Erythroblast (primary cell): ENCODE results near the gene HBZ.

Experiments
- DNase-seq, 2 experiments: peaks; one replicate each; lab custom pipeline; 2025; lab: John Stamatoyannopoulos, UW
- GATA1 ChIP-seq: IDR thresholded peaks from 2 replicates; pipeline ENCODE4 v1.6.1; 2011; ENCODE audit warnings: low read depth, mild to moderate bottlenecking, control low read depth, low read length, moderate library complexity
- POLR2A ChIP-seq: IDR thresholded peaks from 2 replicates; pipeline ENCODE4 v1.6.1; 2011; ENCODE audit warnings: mild to moderate bottlenecking, low read length

HBZ gene

GRCh38 chr16:152141-153128, at the start of gene HBZ:
HBZ (plus strand) TSS chr16:152644; CDS start chr16:152910, 266 bp downstream.
- DNase-seq = peak; percentile 54 to 70
- no peak for TF ChIP-seq POLR2A
- TF ChIP-seq GATA1 = no peak

- TF ChIP-seq GATA1 (no peak), POLR2A (no peak)
- DNase-seq = peak in 1 of 2 experiments; percentile 50
These were observed 48.1 kb upstream of the HBZ start for GRCh38 chr16:104355-104754.

- peak; percentile 85 for TF ChIP-seq POLR2A
- TF ChIP-seq GATA1 = no peak
- DNase-seq = peak; percentile 95 to 97
These were observed 47.5 kb upstream of the HBZ start for GRCh38 chr16:104928-105327.

GRCh38 chr16:105521-105920, 46.9 kb upstream of the HBZ start:
- DNase-seq = peak; percentile 38 to 61

GRCh38 chr16:106623-107324, 45.7 kb upstream of the HBZ start:
- TF ChIP-seq POLR2A = no peak
- TF ChIP-seq GATA1 = no peak
- peak; percentile 92 to 93 for DNase-seq

More at GRCh38 chr16:105521-105920, 46.9 kb upstream of the HBZ start:
- TF ChIP-seq POLR2A = no peak
- TF ChIP-seq GATA1 = no peak

- no peak for DNase-seq
- TF ChIP-seq GATA1 = no peak
- TF ChIP-seq POLR2A = no peak
These were observed 40.1 kb upstream of the HBZ start for GRCh38 chr16:112153-112840.

- TF ChIP-seq POLR2A (no peak), GATA1 (no peak)
- no peak for DNase-seq
These were observed 38.1 kb upstream of the HBZ start for GRCh38 chr16:114327-114726.

GRCh38 chr16:116015-116414, 36.4 kb upstream of the HBZ start:
- peak; percentile 43 to 48 for DNase-seq
- TF ChIP-seq GATA1 (no peak), POLR2A (no peak)

- peak; percentile 85 to 89 for DNase-seq
- no peak for TF ChIP-seq GATA1
- peak; percentile 56 for TF ChIP-seq POLR2A
These were observed 34.8 kb upstream of the HBZ start for GRCh38 chr16:117379-118365.

GRCh38 chr16:118857-119256, 33.6 kb upstream of the HBZ start:
- no peak for DNase-seq
- TF ChIP-seq GATA1 (no peak), POLR2A (no peak)

- no peak for TF ChIP-seq GATA1
- no peak for TF ChIP-seq POLR2A
These were observed 33.1 kb upstream of the HBZ start for GRCh38 chr16:119295-119694.

GRCh38 chr16:119835-120491, 32.5 kb upstream of the HBZ start:
- DNase-seq = peak; percentile 87 to 95
- TF ChIP-seq POLR2A (peak; percentile 76), GATA1 (peak; percentile 65)

More at GRCh38 chr16:119295-119694, 33.1 kb upstream of the HBZ start:
- peak; percentile 46 to 58 for DNase-seq
